Right lobe of liver (tissue), 4 donors: ENCODE measurements around the gene RB1.

Experiments
- CTCF ChIP-seq, 4 donors: fragments of 200-600 bp in 3 of 4; fragments of 450-650 bp in 1 of 4; IDR thresholded peaks; one replicate each; pipeline versions ENCODE4 v1.5.1 to v1.8.0; 2016 to 2022; ENCODE audit warnings: antibody characterized with exemption in 4 of 4, mild to moderate bottlenecking in 2 of 4
- POLR2A ChIP-seq: fragments of 450-650 bp; IDR thresholded peaks from one replicate; pipeline ENCODE4 v1.6.1; 2017; ENCODE audit warnings: antibody characterized with exemption, mild to moderate bottlenecking
- donor health status: DM: no; HTN: no; CAD: no.
- donor health status: DM: no; HTN: no; CAD: no.
- donor health status: DM: no; HTN: yes; CAD: no.

GRCh38 chr13:48476686-48477085, 173.1 kb downstream of the RB1 start:
- TF ChIP-seq POLR2A (no peak), CTCF (IDR thresholded peaks at IDR 0.05) (no peak)
